ENCODE results near the gene AK2. TPM values are rescaled to one million over a fixed set of nuclear protein-coding genes. Genes with fewer than 3 reads are reported as not detected.
"Not testable (repeated sequence)": the region's sequence is repeated elsewhere in the genome, so short reads cannot be mapped to it uniquely, and the experiment has no call there.

Gene AK2
- total and polyA plus RNA-seq, 12 donors, result 55.3 to 245 (median 144) TPM

- no peaks in the 10 kb centered on the region for H3K9me3 ChIP-seq (replicated peaks in 1 of 3)
- no peak overlapping the region for H3K27ac ChIP-seq
- TF ChIP-seq, protein P1, sequence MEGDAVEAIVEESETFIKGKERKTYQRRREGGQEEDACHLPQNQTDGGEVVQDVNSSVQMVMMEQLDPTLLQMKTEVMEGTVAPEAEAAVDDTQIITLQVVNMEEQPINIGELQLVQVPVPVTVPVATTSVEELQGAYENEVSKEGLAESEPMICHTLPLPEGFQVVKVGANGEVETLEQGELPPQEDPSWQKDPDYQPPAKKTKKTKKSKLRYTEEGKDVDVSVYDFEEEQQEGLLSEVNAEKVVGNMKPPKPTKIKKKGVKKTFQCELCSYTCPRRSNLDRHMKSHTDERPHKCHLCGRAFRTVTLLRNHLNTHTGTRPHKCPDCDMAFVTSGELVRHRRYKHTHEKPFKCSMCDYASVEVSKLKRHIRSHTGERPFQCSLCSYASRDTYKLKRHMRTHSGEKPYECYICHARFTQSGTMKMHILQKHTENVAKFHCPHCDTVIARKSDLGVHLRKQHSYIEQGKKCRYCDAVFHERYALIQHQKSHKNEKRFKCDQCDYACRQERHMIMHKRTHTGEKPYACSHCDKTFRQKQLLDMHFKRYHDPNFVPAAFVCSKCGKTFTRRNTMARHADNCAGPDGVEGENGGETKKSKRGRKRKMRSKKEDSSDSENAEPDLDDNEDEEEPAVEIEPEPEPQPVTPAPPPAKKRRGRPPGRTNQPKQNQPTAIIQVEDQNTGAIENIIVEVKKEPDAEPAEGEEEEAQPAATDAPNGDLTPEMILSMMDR (IDR thresholded peaks at IDR 0.05), result no peak
- no peak for TF ChIP-seq POLR2A (IDR thresholded peaks at IDR 0.05)
- DNase-seq, result no peak
- no peaks in the 10 kb centered on the region for H3K36me3 ChIP-seq (replicated peaks in 1 of 2)
- H3K4me1 ChIP-seq (replicated peaks in 1 of 2), result peaks cover 0 to 36% of the 10 kb centered on the region in 2 donors
- intact Hi-C loops (cut with DNase I), result no loop called here
- H3K27me3 ChIP-seq, result no peaks in the 10 kb centered on the region
- WGBS, 4 donors, result 94 to 100% (median 96%) methylated on average over 5 of the region's 5 CpGs
- H3K4me3 ChIP-seq, result no peak overlapping the region
These were observed 6.8 kb downstream of the AK2 start for GRCh38 chr1:33029921-33030320.

DNA sequence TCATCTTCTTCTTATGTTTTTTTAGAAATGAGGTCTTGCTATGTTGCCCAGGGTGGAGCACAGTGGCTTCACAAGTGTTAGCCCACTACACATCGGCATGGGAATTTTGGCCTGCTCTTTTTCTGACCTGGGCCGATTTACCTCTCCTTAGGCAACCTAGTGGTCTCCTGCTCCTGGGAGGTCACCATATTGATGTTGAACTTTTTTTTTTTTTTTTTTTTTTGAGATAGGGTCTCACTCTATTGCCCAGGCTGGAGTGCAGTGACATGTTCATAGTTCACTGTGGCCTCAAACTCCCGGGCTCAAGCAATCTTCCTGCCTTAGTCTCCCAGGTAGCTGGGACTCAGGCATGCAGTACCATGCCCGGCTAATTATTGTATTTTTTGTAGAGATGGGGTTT, 7.5 kb downstream of the AK2 start:
- no peak for DNase-seq
- TF ChIP-seq, protein P1 (IDR thresholded peaks at IDR 0.05), result no peak
- TF ChIP-seq POLR2A (IDR thresholded peaks at IDR 0.05), result no peak
- H3K36me3 ChIP-seq (replicated peaks in 1 of 2), result peaks cover 0 to under 1% of the 10 kb centered on the region in 2 donors
- 96 to 97% (median 97%) methylated on average over 4 of the region's 4 CpGs for WGBS, 4 donors
- H3K9me3 ChIP-seq (replicated peaks in 1 of 3), result no peaks in the 10 kb centered on the region
- H3K27me3 ChIP-seq, result no peaks in the 10 kb centered on the region
- peaks cover 0 to 31% of the 10 kb centered on the region in 2 donors for H3K4me1 ChIP-seq (replicated peaks in 1 of 2)
- no peak overlapping the region for H3K4me3 ChIP-seq
- H3K27ac ChIP-seq, result no peak overlapping the region
- intact Hi-C loops (cut with DNase I), result no loop called here

GRCh38 chr1:33025761-33026160, 10.9 kb downstream of the AK2 start:
- Histone ChIP-seq H3K9me3 (replicated peaks in 1 of 3) (no peaks in the 10 kb centered on the region), H3K27me3 (no peaks in the 10 kb centered on the region), H3K4me1 (replicated peaks in 1 of 2) (peaks cover 0 to 13% of the 10 kb centered on the region in 2 donors), H3K4me3 (no peak overlapping the region), H3K27ac (no peak overlapping the region), H3K36me3 (replicated peaks in 1 of 2) (peaks cover 0 to 20% of the 10 kb centered on the region in 2 donors)
- TF ChIP-seq, protein P1 (IDR thresholded peaks at IDR 0.05), result no peak
- TF ChIP-seq POLR2A (IDR thresholded peaks at IDR 0.05), result no peak
- intact Hi-C loops (cut with DNase I), result no loop called here
- no peak for DNase-seq
- 92 to 96% (median 95%) methylated on average over 4 of the region's 4 CpGs for WGBS, 4 donors

DNA sequence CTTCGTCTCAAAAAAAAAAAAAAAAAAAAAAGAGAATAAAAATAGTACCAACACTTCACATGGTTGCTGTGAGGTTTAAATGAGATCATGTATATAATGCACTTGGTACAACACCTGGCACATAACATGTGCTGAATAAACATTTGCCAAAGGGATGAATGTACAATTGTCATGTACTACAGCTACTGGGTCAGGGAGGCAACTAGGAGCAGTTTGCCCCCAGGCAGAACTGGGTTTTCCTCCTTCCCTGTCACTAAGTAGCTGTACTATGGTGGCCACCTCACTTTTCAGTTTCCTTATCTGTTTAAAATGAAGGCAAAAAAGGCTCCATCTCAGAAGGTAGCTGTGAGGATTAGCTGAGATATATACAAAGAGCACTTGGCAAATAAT, 11.5 kb downstream of the AK2 start:
- DNase-seq, result no peak
- Histone ChIP-seq H3K4me3 (no peak overlapping the region), H3K27ac (no peak overlapping the region), H3K36me3 (replicated peaks in 1 of 2) (peaks cover 0 to 25% of the 10 kb centered on the region in 2 donors), H3K27me3 (no peaks in the 10 kb centered on the region), H3K9me3 (replicated peaks in 1 of 3) (no peaks in the 10 kb centered on the region), H3K4me1 (replicated peaks in 1 of 2) (peaks cover 0 to 7% of the 10 kb centered on the region in 2 donors)
- intact Hi-C loops (cut with DNase I), result no loop called here
- 61 to 71% (median 69%) methylated on average over 1 of the region's 1 CpG for WGBS, 4 donors
- TF ChIP-seq POLR2A (IDR thresholded peaks at IDR 0.05), result no peak
- TF ChIP-seq, protein P1 (IDR thresholded peaks at IDR 0.05), result no peak

- H3K4me3 ChIP-seq; H3K9me3 ChIP-seq (replicated peaks in 1 of 3); DNase-seq; intact Hi-C loops (cut with DNase I); H3K4me1 ChIP-seq (replicated peaks in 1 of 2); H3K27ac ChIP-seq; H3K27me3 ChIP-seq: not testable (repeated sequence)
- WGBS, 4 donors, result 88 to 91% (median 90%) methylated on average over 6 of the region's 6 CpGs
- peaks cover 0 to 29% of the 10 kb centered on the region in 2 donors for H3K36me3 ChIP-seq (replicated peaks in 1 of 2)
These were observed 12.1 kb downstream of the AK2 start for GRCh38 chr1:33024430-33025179.

Measured in adrenal gland (tissue), 12 donors.